ENCODE data around the gene LRRC1. TPM values are rescaled to one million over a fixed set of nuclear protein-coding genes. Genes with fewer than 3 reads are reported as not detected.

LRRC1 gene
- total and polyA plus RNA-seq, 2 of the 8 experiments (the other 6 are each of a cell fraction or from before 2014, with no cell fraction given), result 6.7 to 15.9 TPM

DNA sequence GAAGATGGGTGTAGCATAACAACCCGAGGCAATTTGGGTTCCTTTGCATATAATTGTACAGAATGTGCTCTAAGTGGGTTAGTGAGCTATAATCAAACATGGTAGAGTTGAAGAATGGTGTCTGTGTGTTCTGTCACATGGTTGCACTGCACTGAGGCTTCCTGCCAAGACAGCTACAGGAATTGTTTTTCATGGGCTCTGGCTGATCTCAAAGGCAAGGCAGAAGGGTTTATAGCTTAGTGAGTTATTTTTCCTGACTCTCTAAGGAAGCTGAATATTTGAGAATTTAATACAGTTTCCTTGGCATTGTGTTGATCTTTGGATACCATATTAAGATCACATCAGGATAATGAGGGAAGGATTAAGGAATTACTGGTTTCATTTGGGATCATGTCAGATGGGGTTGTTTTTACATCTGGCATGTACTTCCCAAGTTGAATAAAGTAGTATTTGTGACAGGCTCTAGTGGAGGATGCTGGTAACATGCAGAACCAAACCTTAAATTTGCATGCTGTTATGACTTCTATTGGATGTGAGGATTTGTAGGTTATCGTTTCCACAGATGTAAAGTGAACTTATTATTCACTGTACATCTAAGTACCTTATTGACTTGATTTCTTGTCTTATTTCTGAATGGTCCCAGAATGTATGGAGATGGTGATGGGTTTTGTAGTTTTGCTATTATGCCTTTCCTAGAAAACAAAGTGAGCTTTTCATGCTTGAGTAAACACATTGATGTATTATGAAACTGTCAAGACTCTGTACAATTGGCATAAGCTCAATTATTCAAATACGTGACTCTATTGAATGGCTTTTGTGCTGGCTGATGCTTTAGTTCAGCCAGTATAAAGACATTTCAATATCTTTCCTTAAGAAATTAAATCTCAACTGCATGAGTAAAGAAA, 43.3 kb downstream of the LRRC1 start:
- Histone ChIP-seq H2BK120ac (replicated peaks; ENCODE audit: low read depth, low read length) (no peak overlapping the region), H2AFZ (ENCODE audit: low read length) (no peak overlapping the region), H4K8ac (ENCODE audit: extremely low read depth, insufficient read depth, low read length) (no peak overlapping the region), H3K27ac (ENCODE audit: low read depth, low read length) (no peak overlapping the region), H3K4ac (replicated peaks; ENCODE audit: insufficient read length, low read depth, low read length) (no peak overlapping the region), H3K56ac (replicated peaks; ENCODE audit: insufficient read length, low read depth, low read length) (no peak overlapping the region), H3K4me1 (replicated peaks in 1 of 4; ENCODE audit: control insufficient read depth in 3 of 4, insufficient read depth in 4 of 4, low read length in 3 of 4) (0 out of 7 replicates have a peak, but pooled peaks cover 0 to 2% (median 0%) of the 10 kb centered on the region in 4 experiments), H3K36me3 (ENCODE audit: control insufficient read depth in 2 of 4, insufficient read depth in 4 of 4, low read length in 3 of 4) (no peaks in the 10 kb centered on the region), H3K27me3 (replicated peaks in 1 of 4; ENCODE audit: control insufficient read depth in 3 of 4, extremely low read depth in 1 of 4, insufficient read depth in 3 of 4, low read length in 3 of 4) (no peaks in the 10 kb centered on the region), H2BK5ac (ENCODE audit: low read depth, low read length) (no peak overlapping the region), H3K9ac (replicated peaks in 1 of 4; ENCODE audit: extremely low read depth in 1 of 4, low read depth in 3 of 4, low read length in 3 of 4) (no peak overlapping the region), H2AK5ac (ENCODE audit: low read depth, low read length) (no peak overlapping the region), H3K23ac (ENCODE audit: insufficient read length) (no peak overlapping the region), H4K91ac (replicated peaks; ENCODE audit: insufficient read length, low read length) (no peak overlapping the region), H3K18ac (ENCODE audit: extremely low read depth, low read length) (no peak overlapping the region), H3K23me2 (ENCODE audit: low read depth, low read length) (no peaks in the 10 kb centered on the region), H3K4me2 (ENCODE audit: insufficient read depth in 1 of 2, low read depth in 2 of 2, low read length in 2 of 2) (no peak overlapping the region), H3K79me1 (ENCODE audit: low read depth, low read length) (peaks cover 3% of the 10 kb centered on the region; the same call in 1 of the 2 replicates), H3K4me3 (ENCODE audit: extremely low read depth in 1 of 4, insufficient read depth in 2 of 4, low read depth in 3 of 4, low read length in 4 of 4) (no peak overlapping the region), H2BK20ac (ENCODE audit: low read length) (no peak overlapping the region), H3K14ac (ENCODE audit: insufficient read length) (no peak overlapping the region), H3K79me2 (ENCODE audit: control insufficient read depth in 1 of 2, insufficient read depth in 2 of 2, low read length in 2 of 2) (peaks cover 0 to 8% of the 10 kb centered on the region in 2 experiments; a peak in 1 of 4 replicates), H2BK15ac (ENCODE audit: low read length) (no peak overlapping the region), H3K9me3 (ENCODE audit: insufficient read depth in 2 of 2, low read depth in 1 of 2, low read length in 1 of 2) (no peaks in the 10 kb centered on the region; a peak in 1 of 4 replicates), H2BK12ac (ENCODE audit: low read depth, low read length) (no peak overlapping the region), H4K5ac (ENCODE audit: insufficient read length, low read depth, low read length) (no peak overlapping the region), H4K20me1 (replicated peaks in 1 of 2; ENCODE audit: control insufficient read depth in 1 of 2, insufficient read depth in 2 of 2, low read length in 2 of 2) (no peaks in the 10 kb centered on the region)
- 95% methylated on average over 3 of the region's 3 CpGs; no CpG with 5 or more reads in 1 of the 2 experiments for WGBS, 2 experiments (ENCODE audit: extremely low coverage in 1 of 2, insufficient coverage in 1 of 2, insufficient read length in 1 of 2, insufficient replicate concordance in 2 of 2, low coverage in 1 of 2, low lambda C conversion rate in 2 of 2, missing lambda C conversion rate in 1 of 2)
- ChIA-PET POLR2A (ENCODE audit: partially characterized antibody) (no interaction called here), CTCF (ENCODE audit: partially characterized antibody) (interaction anchor here (2.0 kb wide), 1 partner anchor 9 kb away, joined by 9 read pairs; no protein-coding TSS in a partner anchor)
- DNase-seq (ENCODE audit: low read depth in 1 of 2, low spot score in 2 of 2) (no peak), FAIRE-seq (no peak)
- TF ChIP-seq, protein P1, sequence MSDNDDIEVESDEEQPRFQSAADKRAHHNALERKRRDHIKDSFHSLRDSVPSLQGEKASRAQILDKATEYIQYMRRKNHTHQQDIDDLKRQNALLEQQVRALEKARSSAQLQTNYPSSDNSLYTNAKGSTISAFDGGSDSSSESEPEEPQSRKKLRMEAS (IDR thresholded peaks at IDR 0.05), result no peak
- TF ChIP-seq JUN (IDR thresholded peaks at IDR 0.05; ENCODE audit: low read depth, low read length) (no peak), CHD2 (IDR thresholded peaks at IDR 0.05; ENCODE audit: low read length) (no peak), RBBP5 (IDR thresholded peaks at IDR 0.05; ENCODE audit: borderline replicate concordance, low read depth, low read length) (no peak), TEAD4 (IDR thresholded peaks at IDR 0.05; ENCODE audit: low read depth, low read length) (no peak), TAF7 (optimal IDR thresholded peaks at IDR 0.05; ENCODE audit: borderline replicate concordance, low read depth, low read length) (no peak)
